A673 (cell line): Measurements from ENCODE around the gene TNFRSF6B. TPM values are rescaled to one million over a fixed set of nuclear protein-coding genes. Genes with fewer than 3 reads are reported as not detected.
"Not testable (repeated sequence)": the region's sequence is repeated elsewhere in the genome, so short reads cannot be mapped to it uniquely, and the experiment has no call there.

Experiments
- BruUV-seq: library from RNA; stranded (reverse); fragments of 400-500 nt; replicated peaks from 2 replicates; lab custom pipeline; 2021; lab: Mats Ljungman, UMichigan
- CTCF ChIA-PET: fragments of 300-600 bp; sonication (Branson Sonifier 250); formaldehyde crosslinking; loops from one replicate; lab custom pipeline; 2022; ENCODE audit warnings: antibody characterized with exemption; lab: Charles Lee
- POLR2A ChIA-PET: fragments of 300-600 bp; sonication (Branson Sonifier 250); formaldehyde crosslinking; loops from one replicate; lab custom pipeline; 2022; ENCODE audit warnings: antibody characterized with exemption; ENCODE audit not compliant: low non-redundant PET; lab: Charles Lee
- DNase-seq: peaks from one replicate; pipeline ENCODE4 v3.0.0-alpha.2; 2015; ENCODE audit warnings: low spot score
- H3K27ac ChIP-seq: fragments of 200-600 bp; sonication (generic); 2 replicates; pipeline ENCODE4 v1.5.1; 2016; ENCODE audit warnings: mixed run types, low read depth, mild to moderate bottlenecking, mixed read lengths, antibody characterized with exemption, low read length; ENCODE audit not compliant: poor library complexity, severe bottlenecking
- H3K27me3 ChIP-seq: fragments of 200-600 bp; sonication (generic); replicated peaks from 2 replicates; pipeline ENCODE4 v1.6.1; 2017; ENCODE audit warnings: mixed run types, low read depth, mild to moderate bottlenecking, mixed read lengths, antibody characterized with exemption, low read length; ENCODE audit not compliant: insufficient read depth, poor library complexity
- H3K36me3 ChIP-seq: fragments of 200-600 bp; sonication (generic); 2 replicates; pipeline ENCODE4 v1.6.1; 2016; ENCODE audit warnings: mixed run types, mild to moderate bottlenecking, mixed read lengths, antibody characterized with exemption, low read length; ENCODE audit not compliant: insufficient read depth, poor library complexity, severe bottlenecking
- H3K4me1 ChIP-seq: fragments of 200-600 bp; sonication (generic); 2 replicates; pipeline ENCODE4 v1.6.1; 2017; ENCODE audit warnings: mixed run types, mild to moderate bottlenecking, mixed read lengths, antibody characterized with exemption, low read length; ENCODE audit not compliant: insufficient read depth, poor library complexity, severe bottlenecking
- H3K4me3 ChIP-seq: fragments of 200-600 bp; sonication (generic); 2 replicates; pipeline ENCODE4 v1.5.1; 2016; ENCODE audit warnings: low read depth, mixed run types, mild to moderate bottlenecking, mixed read lengths, low read length; ENCODE audit not compliant: poor library complexity, severe bottlenecking
- H3K9me3 ChIP-seq: fragments of 200-600 bp; sonication (generic); 2 replicates; pipeline ENCODE4 v1.6.1; 2016; ENCODE audit warnings: mixed run types, low read depth, mild to moderate bottlenecking, mixed read lengths, antibody characterized with exemption, low read length; ENCODE audit not compliant: poor library complexity, severe bottlenecking
- CTCF ChIP-seq: fragments of 300-800, 200-600 bp; sonication (generic); conservative IDR thresholded peaks from 2 replicates; pipeline ENCODE4 v1.5.1; 2017; ENCODE audit warnings: low read depth, mild to moderate bottlenecking, antibody characterized with exemption, low read length, moderate library complexity, mixed read lengths
- EZH2 ChIP-seq: fragments of 200-600 bp; sonication (generic); IDR thresholded peaks from 2 replicates; pipeline ENCODE4 v1.6.1; 2017; ENCODE audit warnings: borderline replicate concordance, low read depth, mild to moderate bottlenecking, mixed read lengths, antibody characterized with exemption, low read length; ENCODE audit not compliant: poor library complexity, severe bottlenecking
- intact Hi-C: fragments of 100-400 bp; cut with micrococcal nuclease; formaldehyde crosslinking; loops from one replicate; pipeline ENCODE4 v1.10.0; 2022; ENCODE audit not compliant: unreplicated experiment
- total RNA-seq: library from RNA; stranded (reverse); gene quantifications from 2 replicates; pipeline ENCODE4 v1.2.3, GENCODE V29; 2021

TNFRSF6B gene
- total RNA-seq, 1 experiment from 2014 or later, result not detected

- peaks cover 18% of the 10 kb centered on the region for H3K9me3 ChIP-seq
- no peaks in the 10 kb centered on the region for H3K27me3 ChIP-seq
- ChIA-PET POLR2A (no interaction called here), CTCF (no interaction called here)
- TF ChIP-seq CTCF, result no peak
- TF ChIP-seq EZH2, result no peak
- no peak overlapping the region for H3K27ac ChIP-seq
- intact Hi-C loops, result no loop called here
- H3K4me3 ChIP-seq, result no peak overlapping the region
- no peaks in the 10 kb centered on the region for H3K4me1 ChIP-seq
- DNase-seq, result no peak
- H3K36me3 ChIP-seq, result peaks cover 37% of the 10 kb centered on the region
- BruUV-seq, result no TSS peak
Observed at GRCh38 chr20:63718996-63719395, 22.5 kb downstream of the TNFRSF6B start.

- H3K4me1 ChIP-seq, intact Hi-C loops, H3K27me3 ChIP-seq, H3K27ac ChIP-seq, DNase-seq, CTCF ChIA-PET, H3K4me3 ChIP-seq, BruUV-seq: not testable (repeated sequence)
- peaks cover 21% of the 10 kb centered on the region for H3K36me3 ChIP-seq
- POLR2A ChIA-PET, result interaction anchor here (0.6 kb wide), 1 partner anchor 69 kb away, joined by 4 read pairs; no protein-coding TSS in a partner anchor
- peaks cover 17% of the 10 kb centered on the region for H3K9me3 ChIP-seq
Observed at GRCh38 chr20:63722967-63723622, 26.6 kb downstream of the TNFRSF6B start.

- H3K4me3 ChIP-seq, BruUV-seq, CTCF ChIA-PET, H3K9me3 ChIP-seq, DNase-seq, POLR2A ChIA-PET, H3K27me3 ChIP-seq, H3K4me1 ChIP-seq, H3K27ac ChIP-seq, intact Hi-C loops, H3K36me3 ChIP-seq: not testable (repeated sequence)
Observed at GRCh38 chr20:63730189-63730733, 33.8 kb downstream of the TNFRSF6B start.

GRCh38 chr20:63731410-63731809 is 35.0 kb downstream of the TNFRSF6B start:
- intact Hi-C loops, result no loop called here

More at GRCh38 chr20:63731410-63731809, 35.0 kb downstream of the TNFRSF6B start:
- CTCF ChIA-PET, result no interaction called here
- Histone ChIP-seq H3K4me3 (no peak overlapping the region), H3K9me3 (no peaks in the 10 kb centered on the region), H3K27me3 (no peaks in the 10 kb centered on the region), H3K36me3 (peaks cover 8% of the 10 kb centered on the region), H3K4me1 (no peaks in the 10 kb centered on the region), H3K27ac (no peak overlapping the region)
- no TSS peak for BruUV-seq
- POLR2A ChIA-PET, result no interaction called here
- DNase-seq, result no peak
- TF ChIP-seq CTCF (no peak), EZH2 (no peak)
